Heart left ventricle (tissue), 16 donors: ENCODE measurements around the gene ENOX2. TPM values are rescaled to one million over a fixed set of nuclear protein-coding genes. Genes with fewer than 3 reads are reported as not detected.

ENCODE experiments used
- ATAC-seq, 4 donors: fragments of 200-7000 bp; cut with Tn5 transposase; one replicate each; pipeline ENCODE4 v1.9.1; 2020 to 2022; ENCODE audit warnings: moderate library complexity in 4 of 4, mild to moderate bottlenecking in 3 of 4, moderate number of reproducible peaks in 1 of 4
- DNase-seq, 5 donors: peaks; one replicate each; pipeline ENCODE4 v3.0.0-alpha.2; 2020
- H3K27ac ChIP-seq, 12 donors: fragments of 200-600 bp; sonication (generic) in 4 of 12; one replicate each; pipeline versions ENCODE4 v1.5.0 to v1.8.0; 2016 to 2022; ENCODE audit warnings: mild to moderate bottlenecking in 2 of 12
- H3K27me3 ChIP-seq, 9 donors: fragments of 200-600 bp; sonication (generic) in 2 of 9; one replicate each; pipeline versions ENCODE4 v1.5.1 to v1.8.0; 2016 to 2022; ENCODE audit warnings: mild to moderate bottlenecking in 3 of 9
- H3K36me3 ChIP-seq, 9 donors: fragments of 200-600 bp; sonication (generic) in 2 of 9; one replicate each; pipeline versions ENCODE4 v1.5.0 to v1.8.0; 2018 to 2022; ENCODE audit warnings: mild to moderate bottlenecking in 2 of 9
- H3K4me1 ChIP-seq, 12 donors: fragments of 200-600 bp; sonication (generic) in 4 of 12; one replicate each; pipeline versions ENCODE4 v1.5.0 to v1.8.0; 2016 to 2022; ENCODE audit warnings: mild to moderate bottlenecking in 3 of 12
- H3K4me3 ChIP-seq, 12 donors: fragments of 200-600 bp; sonication (generic) in 4 of 12; one replicate each; pipeline versions ENCODE4 v1.5.0 to v1.8.0; 2017 to 2022; ENCODE audit warnings: mild to moderate bottlenecking in 9 of 12, moderate library complexity in 4 of 12
- H3K9me3 ChIP-seq, 12 donors: fragments of 200-600 bp; sonication (generic) in 4 of 12; one replicate each; pipeline versions ENCODE4 v1.5.0 to v1.8.0; 2016 to 2022; ENCODE audit warnings: mild to moderate bottlenecking in 1 of 12
- CTCF ChIP-seq, 12 donors: fragments of 200-600 bp; sonication (generic) in 4 of 12; IDR thresholded peaks; one replicate each; pipeline versions ENCODE4 v1.5.0 to v1.8.0; 2018 to 2022; ENCODE audit warnings: antibody characterized with exemption in 12 of 12, mild to moderate bottlenecking in 5 of 12
- POLR2A ChIP-seq, 2 donors: fragments of 450-650 bp; IDR thresholded peaks; one replicate each; pipeline ENCODE4 v1.6.1; 2017; ENCODE audit warnings: antibody characterized with exemption in 2 of 2, mild to moderate bottlenecking in 2 of 2, moderate library complexity in 2 of 2
- whole genome bisulfite sequencing, 4 donors: extraction: QIAGEN DNeasy Blood & Tissue Kit in 2 of 4; methylation state at CpG; one replicate each; pipeline versions ENCODE4 v1.1.5 to v1.1.7; 2013 to 2018; 5-methylcytosine and 5-hydroxymethylcytosine counted together
- intact Hi-C, 10 donors: fragments of 100-400 bp; cut with DNase I; formaldehyde crosslinking; loops; one replicate each; pipeline versions ENCODE4 v1.11.1 to v1.14.2; 2022
- polyA plus RNA-seq, 2 donors: library from polyadenylated mRNA; stranded (reverse); fragments of 200-250 nt; gene quantifications; one replicate each; pipeline ENCODE4 v1.2.3, GENCODE V29; 2013
- total RNA-seq, 9 donors: library from RNA; depleted of rRNA in 2 of 9; stranded (reverse); fragments of >200 nt in 2 of 9; fragmentation: NEBNext Ultra II Directional in 3 of 9; extraction: Animal tissue kit (Norgen Biotek cat#: 25700) in 3 of 9; gene quantifications; one replicate each; pipeline versions ENCODE4 v1.1.0 to v1.2.4, GENCODE V29; 2016 to 2023
- donor health status: ischemic (EF 13 %, LVEDD 7.1; RV severe dilation, severe dysfunction).
- donor health status: healthy with polysubstance abuse.
- donor health status: DM: no; HTN: yes; CAD: no.
- donor health status: DM: no; HTN: no; CAD: no.
- donor health status: ischemic (EF 25% LVEDD 6.9; RV normal size, moderate dysfunction).
- donor health status: ischemic (EF 25% LVEDD 5.7; RV mildly dilated, moderate dysfunction).
- donor health status: healthy.
- donor health status: DM: yes; HTN: yes; CAD: no.
- donor health status: ischemic (EF 35%, LVEDD 5.7; RV mildly dilated, moderate dysfunction).
- donor health status: nonischemic (EF 11% LVEDD 7.7; RV severe dilation, severe dysfunction).
- donor health status: DM: yes; HTN: yes; CAD: no.
- donor health status: PGD.
- donor health status: ischemic (EF 29% LVEDD 5.4; RV normal size, mild dysfunction).
- donor health status: nonischemic (EF 23%, LVEDD 6.1; RV moderate dilation, normal function).

Gene ENOX2
- total and polyA plus RNA-seq, 11 donors, result 3.0 to 23.0 (median 17.4) TPM

- ATAC-seq (peak in 3 of 4 donors; percentile 29 to 81 (median 62)), DNase-seq (peak in 2 of 5 donors; percentile 15 to 19)
- Histone ChIP-seq H3K9me3 (no peaks in the 10 kb centered on the region), H3K4me3 (no peak overlapping the region), H3K36me3 (no peaks in the 10 kb centered on the region), H3K27me3 (no peaks in the 10 kb centered on the region), H3K4me1 (peaks cover 0 to 45% (median 8%) of the 10 kb centered on the region in 12 donors), H3K27ac (peak overlapping the region in 3 of 12 donors; percentile 39 to 45 (median 43))
- no peak for TF ChIP-seq CTCF (IDR thresholded peaks at IDR 0.05)
- no peak for TF ChIP-seq POLR2A (IDR thresholded peaks at IDR 0.05)
- intact Hi-C loops, result loop anchor here in 1 of 10 donors (10.0 kb wide), 1 partner anchor 209 kb away; no protein-coding TSS in a partner anchor
- WGBS, 4 donors, result 14 to 38% (median 30%) methylated on average over 4 of the region's 4 CpGs
Measured at GRCh38 chrX:130893356-130894085, 9.5 kb downstream of the ENOX2 start.

GRCh38 chrX:130887376-130887775, 15.6 kb downstream of the ENOX2 start:
- ATAC-seq, result no peak
- H3K9me3 ChIP-seq, result no peaks in the 10 kb centered on the region
- H3K4me3 ChIP-seq, result peak overlapping the region in 3 of 12 donors; percentile 3 to 35 (median 28)
- 59 to 74% (median 68%) methylated on average over 6 of the region's 6 CpGs for WGBS, 4 donors
- DNase-seq, result no peak
- no peaks in the 10 kb centered on the region for H3K36me3 ChIP-seq
- H3K4me1 ChIP-seq, result peaks cover 0 to 8% (median 0%) of the 10 kb centered on the region in 12 donors
- no peaks in the 10 kb centered on the region for H3K27me3 ChIP-seq
- intact Hi-C loops, result no loop called here
- TF ChIP-seq POLR2A (IDR thresholded peaks at IDR 0.05), result no peak
- TF ChIP-seq CTCF (IDR thresholded peaks at IDR 0.05), result no peak
- no peak overlapping the region for H3K27ac ChIP-seq

DNA sequence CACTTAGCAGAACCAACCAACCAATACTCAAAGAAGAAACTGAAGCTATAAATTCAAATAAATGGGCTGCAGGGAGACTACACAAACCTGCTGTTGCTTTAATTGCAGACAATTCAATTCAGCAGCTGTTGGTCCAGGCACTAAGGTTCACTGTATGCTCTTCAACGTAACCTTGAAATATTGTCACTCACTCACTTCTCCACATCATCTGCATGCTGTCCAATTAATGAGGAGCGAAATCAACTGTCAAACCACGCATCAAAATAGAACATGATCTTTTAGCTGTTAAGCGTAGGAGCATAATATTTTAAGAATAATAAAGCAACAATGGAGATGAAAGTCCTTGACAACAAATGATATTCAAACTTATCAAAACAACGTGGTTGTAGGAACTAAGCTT, 17.0 kb downstream of the ENOX2 start:
- Histone ChIP-seq H3K36me3 (no peaks in the 10 kb centered on the region), H3K4me3 (peak overlapping the region in 5 of 12 donors; percentile 10 to 35 (median 19)), H3K27ac (peak overlapping the region in 1 of 12 donors; percentile 38), H3K4me1 (peaks cover 0 to 6% (median 0%) of the 10 kb centered on the region in 12 donors), H3K9me3 (no peaks in the 10 kb centered on the region), H3K27me3 (no peaks in the 10 kb centered on the region)
- WGBS, 4 donors, result 45 to 61% (median 54%) methylated on average over 5 of the region's 5 CpGs
- ATAC-seq, result no peak
- DNase-seq, result no peak
- intact Hi-C loops, result no loop called here
- no peak for TF ChIP-seq CTCF (IDR thresholded peaks at IDR 0.05)
- no peak for TF ChIP-seq POLR2A (IDR thresholded peaks at IDR 0.05)

GRCh38 chrX:130885508-130885907, 17.5 kb downstream of the ENOX2 start:
- H3K27ac ChIP-seq, result no peak overlapping the region
- TF ChIP-seq CTCF (IDR thresholded peaks at IDR 0.05), result no peak
- TF ChIP-seq POLR2A (IDR thresholded peaks at IDR 0.05), result no peak

More at GRCh38 chrX:130885508-130885907, 17.5 kb downstream of the ENOX2 start:
- Histone ChIP-seq H3K36me3 (no peaks in the 10 kb centered on the region), H3K27me3 (no peaks in the 10 kb centered on the region), H3K9me3 (no peaks in the 10 kb centered on the region), H3K4me1 (peaks cover 0 to 6% (median 0%) of the 10 kb centered on the region in 12 donors), H3K4me3 (peak overlapping the region in 1 of 12 donors; percentile 35)
- DNase-seq (no peak), ATAC-seq (no peak)
- intact Hi-C loops, result no loop called here
- WGBS, 4 donors, result 54 to 72% (median 63%) methylated on average over 2 of the region's 2 CpGs
